ENCODE measurements around the gene PRDM12.

Gene PRDM12

DNA sequence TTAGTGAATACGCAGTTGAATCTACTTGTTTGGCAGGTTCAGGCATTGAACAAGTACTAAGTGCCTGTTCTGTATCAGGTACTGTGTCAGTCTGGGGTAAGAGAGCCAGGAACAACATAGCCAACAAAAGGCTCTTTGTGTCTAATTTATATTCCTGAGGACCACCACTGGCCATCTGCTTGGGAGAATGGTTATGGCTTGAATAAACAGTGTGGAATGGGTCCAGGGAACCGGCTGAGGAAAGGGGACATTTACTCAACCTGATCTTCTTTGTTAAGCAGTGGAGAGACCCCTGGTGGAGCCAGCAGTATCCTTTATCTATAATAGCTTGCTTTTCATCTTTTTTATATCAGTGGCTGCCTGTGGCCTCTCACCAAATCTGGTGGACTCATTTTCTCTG, 67.7 kb downstream of the PRDM12 start:
- DNase-seq: peak; percentile 74 to 86

Data from NCI-H1930 (cell line).